HepG2 (cell line): Measurements from ENCODE around the gene TK2. TPM values are rescaled to one million over a fixed set of nuclear protein-coding genes. Genes with fewer than 3 reads are reported as not detected.

ENCODE experiments used
- ATAC-seq: fragments of 200-7000 bp; cut with Tn5 transposase; 3 replicates; pipeline ENCODE4 v1.9.1; 2020; ENCODE audit warnings: mild to moderate bottlenecking, moderate library complexity
- BruUV-seq: library from RNA; stranded (reverse); fragments of 400-500 nt; replicated peaks from 2 replicates; lab custom pipeline; 2021; lab: Mats Ljungman, UMichigan
- CTCF ChIA-PET: fragments of 300-600 bp; formaldehyde crosslinking; extraction: SDS; loops from one replicate; lab custom pipeline; 2021; ENCODE audit warnings: low total read pairs, inconsistent platforms, low intra/inter-chr PET ratio; lab: Yijun Ruan, JAX
- POLR2A ChIA-PET: fragments of 350-600 bp; sonication (Branson Sonifier 250); formaldehyde crosslinking; loops from one replicate; lab custom pipeline; 2020; ENCODE audit warnings: antibody characterized with exemption, inconsistent platforms; lab: Yijun Ruan, JAX
- DNase-seq: peaks from one replicate; pipeline ENCODE4 v3.0.0-alpha.2; 2015; ENCODE audit warnings: low spot score
- FAIRE-seq: peaks from 3 replicates; lab custom pipeline; 2011; peaks lifted over from hg19 to GRCh38; lab: Jason Lieb, UNC
- H2AFZ ChIP-seq: one replicate; pipeline ENCODE4 v1.6.1; 2011; ENCODE audit warnings: low read length, inconsistent platforms
- H3K27ac ChIP-seq: fragments of 300-600 bp; 3 replicates; pipeline ENCODE4 v1.8.0; 2011; ENCODE audit warnings: mixed run types, mild to moderate bottlenecking, mixed read lengths, low read length, inconsistent platforms; ENCODE audit not compliant: insufficient read depth; ENCODE audit errors: extremely low read length
- H3K27me3 ChIP-seq, 2 experiments: fragments of 200-600 bp in 1 of 2; 2 replicates in 1 of 2; 3 replicates in 1 of 2; pipeline versions ENCODE4 v1.6.0 to v1.8.0; 2011; ENCODE audit warnings: low read length in 2 of 2, mild to moderate bottlenecking in 2 of 2, moderate library complexity in 2 of 2, inconsistent platforms in 1 of 2; ENCODE audit not compliant: insufficient read depth in 2 of 2, control insufficient read depth in 1 of 2
- H3K36me3 ChIP-seq, 2 experiments: fragments of 200-600 bp in 1 of 2; replicated peaks in 1 of 2; 2 replicates in 1 of 2; 3 replicates in 1 of 2; pipeline versions ENCODE4 v1.5.1 to v1.8.0; 2011; ENCODE audit warnings: low read length in 2 of 2, inconsistent platforms in 1 of 2; ENCODE audit not compliant: insufficient read depth in 2 of 2, control insufficient read depth in 1 of 2
- H3K4me1 ChIP-seq: 2 replicates; pipeline ENCODE4 v1.5.1; 2012; ENCODE audit warnings: low read length, inconsistent platforms; ENCODE audit not compliant: insufficient read depth
- H3K4me2 ChIP-seq: 2 replicates; pipeline ENCODE4 v1.6.0; 2011; ENCODE audit warnings: low read depth, low read length, inconsistent platforms
- H3K4me3 ChIP-seq, 3 experiments: fragments of 200-600 bp in 1 of 3; sonication (generic), shearing (Covaris generic) in 1 of 3; replicated peaks in 1 of 3; 2 replicates each; pipeline ENCODE4 v1.5.1; 2011 to 2016; ENCODE audit warnings: low read length in 3 of 3, inconsistent platforms in 2 of 3, low read depth in 2 of 3, mild to moderate bottlenecking in 2 of 3, control low read depth in 1 of 3, mixed read lengths in 1 of 3; ENCODE audit not compliant: insufficient read depth in 1 of 3
- H3K79me2 ChIP-seq: one replicate; pipeline ENCODE4 v1.6.1; 2011; ENCODE audit warnings: low read length, inconsistent platforms; ENCODE audit not compliant: insufficient read depth
- H3K9ac ChIP-seq: 2 replicates; pipeline ENCODE4 v1.6.0; 2011; ENCODE audit warnings: mild to moderate bottlenecking, low read depth, low read length, inconsistent platforms; ENCODE audit not compliant: insufficient read depth
- H3K9me3 ChIP-seq: 2 replicates; pipeline ENCODE4 v1.5.1; 2012; ENCODE audit warnings: mild to moderate bottlenecking, low read length
- H4K20me1 ChIP-seq: 2 replicates; pipeline ENCODE4 v1.6.0; 2011; ENCODE audit warnings: inconsistent platforms, mild to moderate bottlenecking, low read length, moderate library complexity; ENCODE audit not compliant: insufficient read depth
- FIP1L1 ChIP-seq: fragments of 200-400 bp; formaldehyde crosslinking; IDR thresholded peaks from 2 replicates; pipeline ENCODE4 v1.6.1; 2018; ENCODE audit warnings: low read depth, mild to moderate bottlenecking, low read length, moderate library complexity, borderline replicate concordance; ENCODE audit not compliant: insufficient read depth
- MIXL1 ChIP-seq: IDR thresholded peaks from 2 replicates; pipeline ENCODE4 v1.6.1; 2016
- NFYC ChIP-seq: IDR thresholded peaks from 2 replicates; pipeline ENCODE4 v1.6.1; 2016; ENCODE audit warnings: missing genetic modification reagents, missing compliant biosample characterization
- SAFB2 ChIP-seq: sonication (generic); formaldehyde crosslinking; IDR thresholded peaks from 2 replicates; pipeline ENCODE4 v1.5.1; 2020; ENCODE audit warnings: missing genetic modification reagents, low read depth, mild to moderate bottlenecking, borderline replicate concordance
- TBP ChIP-seq: sonication (generic); formaldehyde crosslinking; IDR thresholded peaks from 2 replicates; pipeline ENCODE4 v1.5.0; 2020; ENCODE audit warnings: missing genetic modification reagents
- TCF7L2 ChIP-seq: IDR thresholded peaks from 2 replicates; pipeline ENCODE4 v1.6.1; 2011; ENCODE audit warnings: mild to moderate bottlenecking, low read depth, low read length, moderate library complexity
- YY1 ChIP-seq: IDR thresholded peaks from 2 replicates; pipeline ENCODE4 v1.6.1; 2011; ENCODE audit warnings: low read length, low read depth, moderate library complexity, mild to moderate bottlenecking; ENCODE audit not compliant: insufficient read depth, insufficient replicate concordance
- ZNF160 ChIP-seq: sonication (generic); formaldehyde crosslinking; IDR thresholded peaks from 2 replicates; pipeline ENCODE4 v1.8.0; 2022; ENCODE audit warnings: mild to moderate bottlenecking, inconsistent platforms, missing genetic modification reagents
- ZNF556 ChIP-seq: sonication (generic); formaldehyde crosslinking; IDR thresholded peaks from 2 replicates; pipeline ENCODE4 v1.4.0; 2020; ENCODE audit warnings: mild to moderate bottlenecking, missing genetic modification reagents, borderline replicate concordance
- WGBS: methylation state at CpG from one replicate; pipeline ENCODE4 v1.1.6; 2017; ENCODE audit warnings: low lambda C conversion rate; 5-methylcytosine and 5-hydroxymethylcytosine counted together
- in situ Hi-C: cut with HindIII; loops from 2 replicates; pipeline ENCODE4 v1.10.0; 2017; ENCODE audit warnings: low pct_unique_long_range_greater_than_20kb; ENCODE audit not compliant: extremely low pct_ligation_motif_present
- intact Hi-C: fragments of 100-400 bp; cut with micrococcal nuclease; formaldehyde crosslinking; loops from one replicate; pipeline ENCODE4 v1.10.0; 2022; ENCODE audit not compliant: unreplicated experiment
- polyA plus RNA-seq, 8 experiments: library from polyadenylated mRNA; depleted of rRNA in 3 of 8; stranded (reverse) in 7 of 8; unstranded in 1 of 8; fragments of >200 nt; fragmentation: Illumina TruSeq in 4 of 8; extraction: Trizol in 4 of 8; gene quantifications; 2 replicates each; pipeline versions ENCODE4 v1.2.1 to v1.2.3, GENCODE V29; 2011 to 2016; ENCODE audit warnings: low read depth in 4 of 8, missing spikeins in 1 of 8, mixed read lengths in 1 of 8; ENCODE audit not compliant: insufficient read depth in 1 of 8
- total RNA-seq, 5 experiments: library from RNA; depleted of rRNA; stranded (reverse); fragments of >200 nt; fragmentation: Illumina TruSeq; extraction: Trizol; gene quantifications; 2 replicates each; pipeline ENCODE4 v1.2.3, GENCODE V29; 2016; ENCODE audit warnings: low read depth in 1 of 5
- TF ChIP-seq, protein P1 (sequence below): sonication (generic); formaldehyde crosslinking; IDR thresholded peaks from 2 replicates; pipeline ENCODE4 v1.5.0; 2020; ENCODE audit warnings: missing genetic modification reagents
- TF ChIP-seq, protein P2 (sequence below): sonication (generic); formaldehyde crosslinking; IDR thresholded peaks from 2 replicates; pipeline ENCODE4 v1.5.0; 2020; ENCODE audit warnings: missing genetic modification reagents
- TF ChIP-seq, protein P3 (sequence below): sonication (generic); formaldehyde crosslinking; IDR thresholded peaks from 2 replicates; pipeline ENCODE4 v1.5.1; 2020; ENCODE audit warnings: mild to moderate bottlenecking, missing genetic modification reagents, moderate library complexity
- TF ChIP-seq, protein P4 (sequence below): sonication (generic); formaldehyde crosslinking; IDR thresholded peaks from 2 replicates; pipeline ENCODE4 v1.5.1; 2020; ENCODE audit warnings: mild to moderate bottlenecking, missing genetic modification reagents, borderline replicate concordance
- TF ChIP-seq, protein P5 (sequence below): sonication (generic); formaldehyde crosslinking; IDR thresholded peaks from 2 replicates; pipeline ENCODE4 v1.4.0; 2020; ENCODE audit warnings: missing genetic modification reagents

TK2 gene
- total and polyA plus RNA-seq, 2 of the 13 experiments (the other 11 are each of a cell fraction or from before 2014, with no cell fraction given): 18.7 to 21.0 TPM

DNA sequence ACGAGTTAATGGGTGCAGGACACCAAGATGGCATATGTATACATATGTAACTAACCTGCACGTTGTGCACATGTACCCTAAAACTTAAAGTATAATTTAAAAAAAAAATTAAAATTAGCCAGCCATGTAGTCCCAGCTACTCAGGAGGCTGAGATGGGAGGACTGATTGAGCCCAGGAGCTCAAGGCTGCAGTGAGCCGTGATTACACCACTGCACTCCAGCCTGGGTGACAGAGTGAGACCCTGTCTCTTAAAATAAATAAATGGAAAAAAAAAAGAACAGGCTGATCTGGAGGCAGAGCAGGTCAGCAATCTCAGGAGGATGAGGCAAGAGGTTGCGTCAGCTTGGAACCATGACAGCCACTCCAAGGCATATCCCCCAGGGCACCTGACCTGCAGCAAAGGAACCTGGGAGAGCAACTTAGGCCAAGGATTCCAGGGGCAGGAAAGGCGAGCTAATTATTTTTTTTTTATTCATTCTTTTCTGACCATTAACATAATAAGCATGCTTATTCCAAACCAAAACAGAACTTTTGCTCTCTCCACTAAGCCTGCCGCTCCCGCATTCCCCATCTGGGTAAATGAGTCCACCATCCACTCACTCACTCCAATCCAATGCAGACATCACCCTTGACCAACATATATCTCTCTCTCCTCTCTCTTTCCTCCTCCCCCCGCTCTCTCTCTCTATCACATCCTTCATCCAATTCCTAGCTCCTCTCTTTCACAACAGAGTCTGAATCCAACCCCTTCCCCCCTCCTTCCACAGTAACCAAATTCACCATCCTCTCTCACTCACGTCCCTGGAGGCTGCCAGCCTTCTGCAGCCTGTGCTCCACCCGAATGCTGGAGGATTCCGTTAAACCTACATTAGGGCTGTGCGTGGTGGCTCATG lies 47.7 kb downstream of the TK2 start:
- no peaks in the 10 kb centered on the region for H3K79me2 ChIP-seq
- in situ Hi-C loops: no loop called here
- POLR2A ChIA-PET: interaction anchor here (1.0 to 1.6 kb wide), 2 partner anchors 10 to 15 kb away, joined by 4 to 6 read pairs; no protein-coding TSS in a partner anchor
- no peak overlapping the region for H3K4me3 ChIP-seq
- no TSS peak for BruUV-seq
- WGBS: 51% methylated on average over 12 of the region's 12 CpGs
- no peak overlapping the region for H2AFZ ChIP-seq
- H4K20me1 ChIP-seq: no peaks in the 10 kb centered on the region
- H3K9me3 ChIP-seq: no peaks in the 10 kb centered on the region
- no peaks in the 10 kb centered on the region for H3K36me3 ChIP-seq
- intact Hi-C loops: no loop called here
- ATAC-seq: peak; percentile 79
- peak; percentile 47 for DNase-seq
- no peak overlapping the region for H3K27ac ChIP-seq
- no peak overlapping the region for H3K9ac ChIP-seq
- no peaks in the 10 kb centered on the region for H3K27me3 ChIP-seq
- peak overlapping the region; percentile 28 for H3K4me2 ChIP-seq
- FAIRE-seq: no peak
- CTCF ChIA-PET: no interaction called here
- peaks cover 15% of the 10 kb centered on the region for H3K4me1 ChIP-seq
- TF ChIP-seq YY1: no peak
- no peak for TF ChIP-seq TCF7L2
- no peak for TF ChIP-seq ZNF556 (CRISPR knock-in tag)
- TF ChIP-seq, protein P1, sequence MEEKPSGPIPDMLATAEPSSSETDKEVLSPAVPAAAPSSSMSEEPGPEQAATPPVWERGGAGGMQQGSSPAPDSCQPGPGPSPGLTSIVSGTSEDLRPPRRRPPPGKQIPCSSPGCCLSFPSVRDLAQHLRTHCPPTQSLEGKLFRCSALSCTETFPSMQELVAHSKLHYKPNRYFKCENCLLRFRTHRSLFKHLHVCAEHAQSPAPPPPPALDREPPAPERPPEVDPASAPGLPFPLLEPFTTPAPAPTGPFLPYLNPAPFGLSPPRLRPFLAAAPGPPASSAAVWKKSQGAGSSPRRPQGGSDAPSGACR (CRISPR knock-in tag): no peak
- no peak for TF ChIP-seq SAFB2
- TF ChIP-seq, protein P2, sequence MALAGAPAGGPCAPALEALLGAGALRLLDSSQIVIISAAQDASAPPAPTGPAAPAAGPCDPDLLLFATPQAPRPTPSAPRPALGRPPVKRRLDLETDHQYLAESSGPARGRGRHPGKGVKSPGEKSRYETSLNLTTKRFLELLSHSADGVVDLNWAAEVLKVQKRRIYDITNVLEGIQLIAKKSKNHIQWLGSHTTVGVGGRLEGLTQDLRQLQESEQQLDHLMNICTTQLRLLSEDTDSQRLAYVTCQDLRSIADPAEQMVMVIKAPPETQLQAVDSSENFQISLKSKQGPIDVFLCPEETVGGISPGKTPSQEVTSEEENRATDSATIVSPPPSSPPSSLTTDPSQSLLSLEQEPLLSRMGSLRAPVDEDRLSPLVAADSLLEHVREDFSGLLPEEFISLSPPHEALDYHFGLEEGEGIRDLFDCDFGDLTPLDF (CRISPR knock-in tag): no peak
- no peak for TF ChIP-seq ZNF160 (CRISPR knock-in tag)
- TF ChIP-seq MIXL1: no peak
- TF ChIP-seq TBP (CRISPR knock-in tag): no peak
- TF ChIP-seq, protein P3, sequence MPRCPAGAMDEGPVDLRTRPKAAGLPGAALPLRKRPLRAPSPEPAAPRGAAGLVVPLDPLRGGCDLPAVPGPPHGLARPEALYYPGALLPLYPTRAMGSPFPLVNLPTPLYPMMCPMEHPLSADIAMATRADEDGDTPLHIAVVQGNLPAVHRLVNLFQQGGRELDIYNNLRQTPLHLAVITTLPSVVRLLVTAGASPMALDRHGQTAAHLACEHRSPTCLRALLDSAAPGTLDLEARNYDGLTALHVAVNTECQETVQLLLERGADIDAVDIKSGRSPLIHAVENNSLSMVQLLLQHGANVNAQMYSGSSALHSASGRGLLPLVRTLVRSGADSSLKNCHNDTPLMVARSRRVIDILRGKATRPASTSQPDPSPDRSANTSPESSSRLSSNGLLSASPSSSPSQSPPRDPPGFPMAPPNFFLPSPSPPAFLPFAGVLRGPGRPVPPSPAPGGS (CRISPR knock-in tag): 0 out of 2 replicates have a peak, but pooled peaks have one; percentile 29
- TF ChIP-seq, protein P4, sequence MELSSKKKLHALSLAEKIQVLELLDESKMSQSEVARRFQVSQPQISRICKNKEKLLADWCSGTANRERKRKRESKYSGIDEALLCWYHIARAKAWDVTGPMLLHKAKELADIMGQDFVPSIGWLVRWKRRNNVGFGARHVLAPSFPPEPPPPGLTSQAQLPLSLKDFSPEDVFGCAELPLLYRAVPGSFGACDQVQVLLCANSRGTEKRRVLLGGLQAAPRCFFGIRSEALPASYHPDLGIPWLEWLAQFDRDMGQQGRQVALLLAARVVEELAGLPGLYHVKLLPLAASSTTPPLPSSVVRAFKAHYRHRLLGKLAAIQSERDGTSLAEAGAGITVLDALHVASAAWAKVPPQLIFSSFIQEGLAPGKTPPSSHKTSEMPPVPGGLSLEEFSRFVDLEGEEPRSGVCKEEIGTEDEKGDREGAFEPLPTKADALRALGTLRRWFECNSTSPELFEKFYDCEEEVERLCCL (CRISPR knock-in tag): no peak
- no peak for TF ChIP-seq FIP1L1
- TF ChIP-seq, protein P5, sequence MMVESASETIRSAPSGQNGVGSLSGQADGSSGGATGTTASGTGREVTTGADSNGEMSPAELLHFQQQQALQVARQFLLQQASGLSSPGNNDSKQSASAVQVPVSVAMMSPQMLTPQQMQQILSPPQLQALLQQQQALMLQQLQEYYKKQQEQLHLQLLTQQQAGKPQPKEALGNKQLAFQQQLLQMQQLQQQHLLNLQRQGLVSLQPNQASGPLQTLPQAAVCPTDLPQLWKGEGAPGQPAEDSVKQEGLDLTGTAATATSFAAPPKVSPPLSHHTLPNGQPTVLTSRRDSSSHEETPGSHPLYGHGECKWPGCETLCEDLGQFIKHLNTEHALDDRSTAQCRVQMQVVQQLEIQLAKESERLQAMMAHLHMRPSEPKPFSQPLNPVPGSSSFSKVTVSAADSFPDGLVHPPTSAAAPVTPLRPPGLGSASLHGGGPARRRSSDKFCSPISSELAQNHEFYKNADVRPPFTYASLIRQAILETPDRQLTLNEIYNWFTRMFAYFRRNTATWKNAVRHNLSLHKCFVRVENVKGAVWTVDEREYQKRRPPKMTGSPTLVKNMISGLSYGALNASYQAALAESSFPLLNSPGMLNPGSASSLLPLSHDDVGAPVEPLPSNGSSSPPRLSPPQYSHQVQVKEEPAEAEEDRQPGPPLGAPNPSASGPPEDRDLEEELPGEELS: no peak
- no peak for TF ChIP-seq NFYC (CRISPR knock-in tag)
